GM10847 (cell line): ENCODE measurements around the gene NTN1.

Experiments used
- POLR2A ChIP-seq: IDR thresholded peaks from 2 replicates; pipeline ENCODE4 v1.6.1; 2011; ENCODE audit not compliant: insufficient read length; ENCODE audit errors: extremely low read depth

Gene NTN1

DNA sequence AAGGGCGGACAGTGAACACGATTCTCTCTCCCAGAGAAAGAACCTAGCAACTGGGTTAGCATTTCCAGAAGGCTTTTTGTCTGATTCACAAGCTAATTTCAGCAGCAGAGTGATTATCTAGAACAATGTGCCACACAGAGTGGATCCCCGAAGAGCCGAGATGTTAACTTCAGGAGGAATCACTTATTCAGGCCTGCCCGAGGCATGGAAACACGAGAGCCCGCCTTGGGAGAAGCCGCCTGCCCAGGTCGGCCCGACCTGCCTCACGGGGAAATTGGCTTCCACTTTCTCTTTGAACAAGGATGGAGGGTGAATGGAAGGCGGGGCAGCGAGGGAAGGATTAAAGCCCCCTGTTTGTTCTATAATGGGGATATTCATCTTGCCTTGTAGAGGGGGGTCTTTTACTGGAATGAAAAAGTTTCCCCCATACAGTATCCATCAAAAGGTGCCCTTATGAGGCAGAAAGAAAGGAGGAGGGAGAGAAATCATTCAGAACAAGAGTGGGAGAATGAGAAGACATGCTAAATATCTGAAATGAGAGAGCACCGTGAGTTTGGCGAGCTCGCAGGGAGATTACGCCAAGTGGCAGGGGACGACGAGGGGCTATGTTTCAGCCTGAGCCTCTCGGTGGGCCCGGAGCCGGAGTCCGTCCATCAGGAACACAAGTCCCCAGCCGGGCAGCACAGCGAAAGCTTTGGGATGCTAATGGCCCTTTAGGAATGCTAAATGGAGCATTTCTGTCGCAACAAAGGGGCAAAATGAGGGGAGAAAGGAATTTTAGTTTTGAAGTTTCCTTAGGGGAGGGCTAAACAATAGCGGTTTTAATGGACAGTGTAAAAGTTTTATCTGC, 33.0 kb downstream of the NTN1 start:
- TF ChIP-seq POLR2A, result no peak

DNA sequence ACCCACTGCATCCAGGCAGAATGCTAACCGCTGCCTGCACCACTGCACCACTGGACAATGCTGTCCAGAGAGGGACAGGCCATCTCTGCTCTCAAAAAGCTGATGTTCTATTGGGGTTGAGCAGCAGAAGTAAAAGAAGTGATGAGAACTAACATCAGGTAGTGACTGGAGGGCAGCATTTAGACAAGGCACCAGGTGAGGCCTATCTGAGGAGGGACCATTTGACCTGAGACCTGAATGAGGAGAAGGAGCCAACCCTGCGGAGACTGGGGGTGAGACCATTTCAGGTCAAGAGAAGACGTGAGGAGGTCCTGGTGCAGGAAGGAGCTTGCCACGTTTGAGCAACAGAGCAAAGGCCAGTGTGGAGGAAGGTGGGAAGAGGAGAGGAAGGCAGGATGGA, 34.0 kb downstream of the NTN1 start:
- TF ChIP-seq POLR2A, result no peak

DNA sequence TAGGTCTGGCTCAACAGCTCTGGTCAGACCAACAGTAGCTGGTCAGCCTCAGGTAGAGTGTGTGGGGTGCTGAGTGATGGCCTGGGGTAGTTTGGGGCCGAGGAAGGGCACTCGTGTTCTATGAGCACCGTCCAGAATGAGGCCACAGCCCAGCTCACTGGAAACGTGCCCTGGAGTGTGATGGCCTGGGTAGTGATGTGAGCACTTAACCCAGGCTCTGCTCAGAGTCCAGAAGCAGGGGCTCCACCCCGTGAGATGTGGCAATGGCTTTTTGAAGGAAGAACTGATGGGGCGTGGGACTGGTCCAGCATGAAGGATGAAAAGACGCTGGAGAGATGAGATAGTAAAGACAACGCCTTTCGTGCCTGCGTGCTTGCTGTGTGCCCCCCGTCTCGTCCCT, 35.3 kb downstream of the NTN1 start:
- TF ChIP-seq POLR2A, result no peak

DNA sequence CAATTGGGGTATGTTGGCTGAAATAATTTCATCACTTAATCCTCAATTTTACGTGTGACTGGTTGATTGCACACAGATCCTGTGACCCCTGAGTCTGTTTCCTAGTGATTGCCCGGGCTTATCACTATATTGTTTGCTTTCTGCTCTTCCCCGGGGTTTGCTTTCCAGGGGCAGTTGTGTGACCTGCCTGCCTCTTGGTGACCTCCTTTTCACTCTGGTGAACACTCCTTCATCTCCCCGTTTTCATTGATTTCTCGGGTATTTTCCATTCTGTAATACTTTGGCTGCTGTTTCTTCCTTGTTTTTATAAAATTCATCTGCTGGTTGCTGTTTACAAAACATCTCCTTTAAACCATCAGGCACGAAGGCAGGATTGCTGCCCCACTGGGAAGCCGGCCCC, 36.0 kb downstream of the NTN1 start:
- TF ChIP-seq POLR2A, result no peak

DNA sequence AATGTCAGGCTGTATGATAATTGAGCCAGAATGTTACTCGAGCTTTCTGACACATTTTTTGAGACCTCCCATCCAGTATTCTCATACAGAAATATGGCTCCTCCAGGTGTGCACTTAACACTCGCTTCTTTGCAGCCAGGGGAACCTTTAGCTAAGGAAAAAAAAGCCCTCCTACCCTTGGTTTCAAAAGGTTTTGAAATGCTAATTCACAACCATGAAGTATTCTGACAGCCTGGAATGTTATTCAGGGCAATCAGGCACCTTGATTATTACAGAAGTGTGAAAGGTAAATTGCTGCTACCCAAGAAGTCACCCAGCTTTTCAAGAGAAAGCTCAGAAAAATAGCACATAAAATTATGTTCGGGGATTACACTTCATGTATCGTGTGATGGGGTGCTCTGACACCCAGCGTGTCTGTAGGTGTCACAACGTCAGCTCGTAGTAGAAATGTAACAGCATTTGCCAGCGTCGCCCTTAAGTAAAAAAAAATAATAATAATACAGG, 41.1 kb downstream of the NTN1 start:
- TF ChIP-seq POLR2A, result no peak

DNA sequence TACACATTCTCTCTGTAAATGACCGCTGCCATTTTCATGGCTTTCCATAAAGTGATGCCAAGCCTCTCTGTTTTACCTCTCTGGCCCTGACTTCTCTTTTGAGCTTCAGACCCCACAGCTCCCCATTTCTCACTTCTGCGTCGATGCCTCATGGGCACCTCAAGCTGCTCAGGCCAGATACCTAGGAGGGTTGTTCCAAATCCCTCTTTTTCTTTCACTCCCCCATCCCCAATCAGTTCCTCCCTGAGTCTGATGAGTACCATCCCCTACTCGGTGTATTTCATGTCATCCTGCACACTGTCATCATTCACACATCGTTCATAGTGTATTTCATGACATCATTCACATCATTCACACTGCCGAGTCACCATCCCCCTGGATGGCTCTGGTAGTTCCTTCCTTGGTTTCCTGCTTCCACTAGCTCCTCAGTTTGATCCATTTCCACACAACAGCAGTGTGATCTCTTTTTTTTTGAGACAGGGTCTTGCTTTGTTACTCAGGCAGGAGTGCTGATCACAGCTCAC, 43.1 kb downstream of the NTN1 start:
- no peak for TF ChIP-seq POLR2A

DNA sequence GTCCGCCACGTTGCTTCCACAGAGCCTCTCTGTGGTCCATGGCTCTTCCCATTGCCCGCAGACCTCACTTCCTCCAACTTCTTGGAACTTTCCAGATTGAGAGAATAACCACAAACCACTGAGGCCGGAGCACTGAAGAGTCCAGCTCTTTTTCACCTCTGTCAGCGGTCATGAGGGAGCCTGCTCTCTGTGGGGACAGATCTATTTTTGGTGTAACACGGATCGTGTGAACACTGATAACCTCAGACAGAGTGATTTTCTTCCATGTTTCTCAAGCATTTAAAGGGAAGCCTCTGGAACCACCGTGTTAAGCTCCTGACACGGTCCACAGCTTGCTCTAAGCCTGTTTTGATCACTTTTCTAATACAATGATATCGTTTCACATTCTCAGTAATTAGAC, 49.7 kb downstream of the NTN1 start:
- no peak for TF ChIP-seq POLR2A

DNA sequence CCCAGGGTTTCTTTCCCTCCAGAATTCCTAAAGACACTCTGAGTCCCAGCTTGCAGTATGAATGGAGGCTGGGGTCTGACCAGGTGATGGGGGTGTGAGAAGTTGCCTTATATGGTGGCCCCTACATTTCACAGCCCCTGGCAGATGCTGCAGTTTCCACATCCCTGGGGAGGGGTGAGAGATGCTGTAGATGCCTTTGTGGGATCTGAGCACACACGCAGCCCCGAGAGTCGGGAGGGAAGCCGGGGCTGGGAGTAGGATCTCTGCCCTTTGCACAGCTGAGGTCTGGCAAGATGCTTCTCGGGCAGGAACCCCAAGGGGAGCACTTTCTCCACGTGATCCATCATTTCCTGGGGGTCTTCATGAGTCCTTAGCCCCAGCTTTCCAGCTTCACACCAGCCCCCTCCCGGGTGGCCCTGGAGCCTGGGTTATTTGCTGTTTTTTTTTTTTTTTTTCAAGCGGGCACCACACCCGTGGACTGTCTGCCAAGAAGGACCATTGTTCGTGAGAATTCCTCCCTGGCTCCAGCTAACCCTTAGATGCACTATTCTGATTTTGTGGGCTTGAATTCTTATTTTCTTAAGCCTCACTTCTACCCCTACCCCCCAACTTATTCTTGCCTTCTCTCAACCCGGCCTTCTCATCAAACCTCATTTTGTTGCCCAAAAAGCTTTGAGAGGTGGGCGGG, 50.6 kb downstream of the NTN1 start:
- TF ChIP-seq POLR2A, result no peak

DNA sequence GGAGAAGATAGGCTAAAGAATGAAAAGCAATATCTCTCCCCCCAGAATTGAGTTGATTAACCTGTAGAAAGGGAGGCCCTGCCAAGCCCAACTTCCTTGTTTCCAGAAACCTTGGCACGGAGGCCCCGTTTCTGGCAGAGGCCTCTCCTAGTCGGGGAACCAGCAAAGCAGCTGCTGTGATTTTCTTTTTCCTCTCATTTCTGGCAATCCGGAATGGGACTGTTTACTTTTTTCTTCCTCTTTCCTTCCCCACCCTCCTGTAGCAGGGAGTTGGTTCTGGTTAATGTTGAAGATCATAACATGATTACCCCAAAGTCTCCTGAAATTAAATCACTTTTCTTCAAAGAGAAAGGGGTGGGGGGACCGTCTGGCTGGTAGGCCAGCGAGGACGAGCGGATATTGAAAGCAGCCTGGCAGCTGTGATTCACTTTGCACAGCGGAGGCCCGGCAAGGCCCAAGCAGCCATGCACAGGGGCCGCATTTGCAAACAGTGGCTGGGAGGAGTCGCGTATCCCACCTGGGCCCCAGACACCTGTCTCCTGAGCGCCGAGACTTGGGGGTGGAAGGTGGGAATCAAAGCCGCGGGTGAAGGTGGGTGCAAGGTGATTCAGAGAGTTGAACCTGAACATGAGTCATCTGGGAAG, 51.5 kb downstream of the NTN1 start:
- no peak for TF ChIP-seq POLR2A

DNA sequence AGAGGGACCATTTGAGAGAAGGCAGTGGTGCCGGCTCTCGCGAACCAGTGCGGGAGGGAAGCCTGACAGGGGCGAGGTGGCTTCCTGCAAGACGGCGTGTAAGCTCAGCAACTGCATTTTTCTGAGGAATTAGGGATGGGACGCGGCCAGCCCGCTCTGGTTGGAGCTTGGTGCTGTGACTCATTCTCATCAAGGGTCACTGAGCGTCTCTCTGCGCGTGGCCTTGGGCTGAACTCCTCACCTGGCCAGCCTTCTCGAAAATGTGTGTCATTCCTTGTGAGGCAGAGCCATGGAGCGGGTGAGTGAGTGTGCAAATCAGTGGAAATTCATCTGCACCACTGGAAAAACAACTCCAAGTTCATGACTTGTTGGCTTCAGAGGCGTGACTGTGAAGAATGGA, 52.8 kb downstream of the NTN1 start:
- no peak for TF ChIP-seq POLR2A

DNA sequence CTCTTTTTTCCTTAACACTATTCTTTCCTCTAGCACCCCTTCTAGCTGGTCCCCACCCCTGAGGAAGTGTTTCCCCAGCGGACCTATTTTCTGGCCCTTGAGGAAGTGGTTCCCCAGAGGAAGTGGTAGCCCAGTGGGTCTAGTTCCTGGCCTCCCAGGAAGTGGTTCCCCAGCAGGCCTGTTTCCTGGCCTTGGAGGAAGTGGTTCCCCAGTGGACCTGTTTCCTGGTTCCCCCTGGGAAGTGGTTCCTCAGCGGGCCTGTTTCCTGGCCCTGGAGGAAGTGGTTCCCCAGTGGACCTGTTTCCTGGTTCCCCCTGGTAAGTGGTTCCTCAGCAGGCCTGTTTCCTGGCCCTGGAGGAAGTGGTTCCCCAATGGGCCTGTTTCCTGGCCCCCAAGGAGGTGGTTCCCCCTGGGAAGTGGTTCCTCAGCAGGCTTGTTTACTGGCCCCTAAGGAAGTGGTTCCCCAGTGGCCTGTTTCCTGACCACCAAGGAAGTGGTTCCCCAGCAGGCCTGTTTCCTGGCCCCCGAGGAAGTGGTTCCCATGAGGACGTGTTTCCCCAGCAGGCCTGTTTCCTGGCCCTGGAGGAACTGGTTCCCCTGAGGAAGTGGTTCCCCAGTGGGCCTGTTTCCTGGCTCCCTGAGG, 58.3 kb downstream of the NTN1 start:
- TF ChIP-seq POLR2A, result no peak

DNA sequence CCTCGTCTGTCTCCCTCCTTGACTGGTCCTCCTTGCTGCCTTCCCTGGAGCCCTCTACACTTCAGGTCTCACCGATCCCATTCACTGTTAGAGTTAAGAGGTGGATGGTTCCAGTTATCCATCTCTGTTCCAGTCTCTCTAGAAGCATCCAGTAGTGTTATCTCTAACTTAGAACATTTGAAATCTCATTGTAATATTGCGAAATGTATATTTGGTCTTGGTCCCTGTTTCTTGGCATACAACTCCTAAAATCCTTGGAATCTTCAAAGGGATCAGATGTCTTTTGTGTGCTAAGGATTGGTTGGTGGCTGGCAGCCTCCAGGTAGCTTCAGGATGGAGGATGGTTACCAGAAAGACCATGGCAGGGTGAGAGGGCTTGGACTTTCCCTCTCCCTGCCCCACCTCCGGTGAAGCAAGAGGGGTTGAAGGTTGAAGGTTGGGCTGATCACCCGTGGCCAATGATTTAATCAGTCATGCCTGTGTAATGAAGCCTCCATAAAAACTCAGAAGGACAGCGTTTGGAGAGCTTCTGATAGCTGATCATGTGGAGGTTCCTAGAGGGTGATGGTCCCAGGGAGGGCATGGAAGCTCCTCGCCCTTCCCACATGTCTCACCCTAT, 59.1 kb downstream of the NTN1 start:
- no peak for TF ChIP-seq POLR2A

DNA sequence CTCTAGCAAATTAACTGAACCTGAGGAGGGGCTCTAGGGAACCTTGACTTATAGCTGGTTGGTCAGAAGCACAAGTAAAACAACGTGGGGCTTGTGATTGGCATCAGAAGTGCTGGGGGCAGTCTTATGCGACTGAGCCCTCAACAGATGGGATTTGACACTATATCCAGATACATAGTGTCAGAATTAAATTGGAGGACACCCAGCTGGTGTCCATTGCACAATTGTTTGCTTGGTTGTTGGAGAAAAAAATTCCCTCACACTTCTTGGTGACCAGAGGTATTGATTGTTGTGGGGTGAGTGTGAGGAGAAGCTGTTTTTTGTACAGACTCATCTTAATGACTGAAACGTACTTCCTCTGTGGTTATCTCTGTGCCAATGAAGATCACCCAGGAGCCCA, 59.7 kb downstream of the NTN1 start:
- TF ChIP-seq POLR2A, result no peak

DNA sequence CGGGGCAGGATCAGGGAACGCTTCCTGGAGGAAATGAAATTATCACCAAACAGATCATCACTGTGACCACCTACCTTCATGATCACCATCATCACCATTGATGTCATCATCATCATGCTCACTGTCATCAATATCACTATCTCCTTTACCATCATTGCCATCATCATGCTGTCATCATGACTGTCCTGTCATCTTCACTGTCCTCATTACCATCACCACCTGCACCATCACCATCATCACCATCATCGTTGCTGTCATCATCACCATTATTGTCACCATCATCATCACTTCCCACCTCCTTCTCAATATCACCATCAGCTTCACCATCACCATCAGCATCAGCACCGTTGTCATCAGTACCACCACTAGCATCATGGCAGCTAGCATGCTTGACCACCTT, 65.3 kb downstream of the NTN1 start:
- no peak for TF ChIP-seq POLR2A

DNA sequence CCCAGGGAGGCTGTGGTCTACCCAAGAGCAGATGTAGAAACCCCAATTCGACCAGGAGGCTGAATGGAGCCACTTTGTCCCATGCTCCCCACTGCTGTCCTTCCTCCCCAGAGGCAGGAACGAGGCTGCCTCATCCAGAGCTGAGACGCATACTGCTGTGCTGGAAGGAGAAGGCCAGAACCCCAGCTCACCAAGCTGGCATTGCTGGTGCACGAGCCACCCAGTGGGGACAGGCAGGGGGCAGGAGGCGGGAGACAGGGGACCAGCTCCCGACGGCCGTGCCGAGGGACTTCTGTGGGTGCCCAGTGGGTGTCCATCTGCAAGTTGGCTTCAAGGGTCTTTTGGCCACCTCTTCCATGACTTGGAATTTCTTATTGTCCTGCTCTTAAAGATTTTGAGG, 66.6 kb downstream of the NTN1 start:
- TF ChIP-seq POLR2A, result no peak

DNA sequence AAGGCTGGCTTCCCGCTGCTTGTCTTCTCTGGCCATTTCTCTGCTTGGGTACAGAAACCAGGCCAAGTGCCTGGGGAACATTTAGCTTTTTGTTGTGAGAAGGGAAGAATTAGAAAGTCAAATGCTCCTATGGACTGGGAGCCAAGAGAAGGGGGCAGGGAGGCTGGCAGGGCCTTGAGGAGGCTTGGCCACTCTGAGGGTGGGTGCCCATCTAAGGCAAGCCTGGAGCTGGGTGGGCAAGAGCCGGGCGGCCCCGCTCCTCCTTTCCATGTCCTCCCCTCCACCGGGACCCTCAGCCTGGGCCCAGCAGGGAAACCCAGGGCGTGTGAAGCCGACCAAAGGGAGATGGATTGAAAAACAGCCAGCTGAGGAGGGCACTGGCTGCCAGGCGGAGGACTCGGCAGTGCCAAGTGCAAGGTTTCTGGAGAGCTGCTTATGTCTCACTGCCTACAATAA, 69.4 kb downstream of the NTN1 start:
- TF ChIP-seq POLR2A, result no peak
